H54 (cell line): ENCODE measurements around the gene ZFR.
A peak's percentile ranks its signal among the peaks of the same experiment; 100 is the strongest.
"Not testable (repeated sequence)": the region's sequence is repeated elsewhere in the genome, so short reads cannot be mapped to it uniquely, and the experiment has no call there.

Experiments
- DNase-seq: peaks from one replicate; pipeline ENCODE4 v3.0.0; 2011; ENCODE audit warnings: low spot score, mixed read lengths; ENCODE audit not compliant: insufficient read length
- FAIRE-seq: peaks from 3 replicates; lab custom pipeline; 2011; peaks lifted over from hg19 to GRCh38; lab: Jason Lieb, UNC
- POLR2A ChIP-seq: IDR thresholded peaks from 2 replicates; pipeline ENCODE4 v1.6.1; 2011; ENCODE audit warnings: low read depth, mild to moderate bottlenecking, low read length

ZFR gene

GRCh38 chr5:32462618-32463017 is 18.1 kb upstream of the ZFR start:
- DNase-seq, result peak; percentile 86
- FAIRE-seq, result peak; percentile 81
- no peak for TF ChIP-seq POLR2A

GRCh38 chr5:32461441-32462120 is 17.0 kb upstream of the ZFR start:
- FAIRE-seq (no peak), DNase-seq (no peak)
- TF ChIP-seq POLR2A, result no peak

- DNase-seq, result no peak
- FAIRE-seq, result no peak
- no peak for TF ChIP-seq POLR2A
These were observed 16.2 kb upstream of the ZFR start for GRCh38 chr5:32460702-32461101.

- FAIRE-seq, result no peak
- TF ChIP-seq POLR2A, result no peak
- no peak for DNase-seq
These were observed 14.4 kb upstream of the ZFR start for GRCh38 chr5:32458880-32459495.

- TF ChIP-seq POLR2A, result no peak
- no peak for FAIRE-seq
These were observed 10.8 kb upstream of the ZFR start for GRCh38 chr5:32455311-32455710.

GRCh38 chr5:32454821-32455220 is 10.3 kb upstream of the ZFR start:
- FAIRE-seq (no peak), DNase-seq (no peak)
- no peak for TF ChIP-seq POLR2A

More at GRCh38 chr5:32455311-32455710, 10.8 kb upstream of the ZFR start:
- no peak for DNase-seq

- DNase-seq, result no peak
- no peak for FAIRE-seq
- no peak for TF ChIP-seq POLR2A
These were observed 9.4 kb upstream of the ZFR start for GRCh38 chr5:32453916-32454315.

GRCh38 chr5:32452316-32452715 is 7.8 kb upstream of the ZFR start:
- not testable (repeated sequence) for DNase-seq, FAIRE-seq

- no peak for FAIRE-seq
- no peak for DNase-seq
- TF ChIP-seq POLR2A, result no peak
These were observed 6.4 kb upstream of the ZFR start for GRCh38 chr5:32450952-32451351.

- DNase-seq, result no peak
- FAIRE-seq, result no peak
- no peak for TF ChIP-seq POLR2A
These were observed 4.7 kb upstream of the ZFR start for GRCh38 chr5:32449262-32449661.

GRCh38 chr5:32446630-32447029 is 2.1 kb upstream of the ZFR start:
- DNase-seq (no peak), FAIRE-seq (no peak)
- no peak for TF ChIP-seq POLR2A

- DNase-seq (no peak), FAIRE-seq (no peak)
- no peak for TF ChIP-seq POLR2A
These were observed 1.5 kb upstream of the ZFR start for GRCh38 chr5:32445831-32446614.

GRCh38 chr5:32445287-32445758 is 783 bp upstream of the ZFR start:
- DNase-seq, result no peak

GRCh38 chr5:32443541-32444430 is 754 bp downstream of the ZFR start:
- peak; percentile 30; the same call in 1 of the 2 replicates for TF ChIP-seq POLR2A
- DNase-seq (peak; percentile 53), FAIRE-seq (no peak)

More at GRCh38 chr5:32445287-32445758, 783 bp upstream of the ZFR start:
- TF ChIP-seq POLR2A, result no peak
- no peak for FAIRE-seq
